Thyroid gland (tissue), 4 donors: ENCODE measurements around the gene ZNF407. TPM values are rescaled to one million over a fixed set of nuclear protein-coding genes. Genes with fewer than 3 reads are reported as not detected.

ENCODE experiments used
- DNase-seq, 2 donors: peaks; one replicate each; pipeline ENCODE4 v3.0.0-alpha.2; 2019
- H3K27ac ChIP-seq, 3 donors: fragments of 200-600 bp; sonication (generic); 1 replicate in 2 of 3; 2 replicates in 1 of 3; pipeline ENCODE4 v1.5.1; 2016 to 2019; ENCODE audit warnings: mild to moderate bottlenecking in 1 of 3, moderate library complexity in 1 of 3
- H3K27me3 ChIP-seq: fragments of 200-600 bp; sonication (generic); one replicate; pipeline ENCODE4 v1.5.1; 2019
- H3K36me3 ChIP-seq, 2 donors: fragments of 200-600 bp; sonication (generic); one replicate each; pipeline ENCODE4 v1.5.1; 2016 to 2019
- H3K4me1 ChIP-seq, 2 donors: fragments of 200-600 bp; sonication (generic); one replicate each; pipeline ENCODE4 v1.5.1; 2017 to 2019
- H3K4me3 ChIP-seq, 3 donors: fragments of 200-600 bp; sonication (generic); replicated peaks in 1 of 3; 1 replicate in 2 of 3; 2 replicates in 1 of 3; pipeline ENCODE4 v1.5.1; 2016; ENCODE audit warnings: mild to moderate bottlenecking in 1 of 3
- H3K9me3 ChIP-seq: fragments of 200-600 bp; sonication (generic); one replicate; pipeline ENCODE4 v1.5.1; 2017
- POLR2A ChIP-seq, 2 donors: fragments of 450-650 bp; IDR thresholded peaks; one replicate each; pipeline ENCODE4 v1.6.1; 2017; ENCODE audit warnings: antibody characterized with exemption in 2 of 2, mild to moderate bottlenecking in 2 of 2, moderate library complexity in 1 of 2
- WGBS, 2 donors: methylation state at CpG; one replicate each; pipeline ENCODE4 v1.1.5; 2017; 5-methylcytosine and 5-hydroxymethylcytosine counted together
- intact Hi-C: fragments of 100-400 bp; cut with DNase I; formaldehyde crosslinking; loops from one replicate; pipeline ENCODE4 v1.15.1; 2023
- total RNA-seq, 4 donors: library from RNA; depleted of rRNA; stranded (reverse); fragments of >200 nt; gene quantifications; one replicate each; pipeline ENCODE4 v1.2.3, GENCODE V29; 2016
- TF ChIP-seq, protein P1 (sequence below), 6 experiments: fragments of 200-600 bp in 3 of 6; fragments of 450-650 bp in 3 of 6; sonication (generic) in 3 of 6; IDR thresholded peaks; one replicate each; pipeline ENCODE4 v1.5.1; 2016 to 2019; ENCODE audit warnings: antibody characterized with exemption in 6 of 6, mild to moderate bottlenecking in 2 of 6, inconsistent platforms in 1 of 6, moderate library complexity in 1 of 6

ZNF407 gene
- total RNA-seq, 4 donors from 2014 or later: 20.2 to 40.0 (median 26.4) TPM

DNA sequence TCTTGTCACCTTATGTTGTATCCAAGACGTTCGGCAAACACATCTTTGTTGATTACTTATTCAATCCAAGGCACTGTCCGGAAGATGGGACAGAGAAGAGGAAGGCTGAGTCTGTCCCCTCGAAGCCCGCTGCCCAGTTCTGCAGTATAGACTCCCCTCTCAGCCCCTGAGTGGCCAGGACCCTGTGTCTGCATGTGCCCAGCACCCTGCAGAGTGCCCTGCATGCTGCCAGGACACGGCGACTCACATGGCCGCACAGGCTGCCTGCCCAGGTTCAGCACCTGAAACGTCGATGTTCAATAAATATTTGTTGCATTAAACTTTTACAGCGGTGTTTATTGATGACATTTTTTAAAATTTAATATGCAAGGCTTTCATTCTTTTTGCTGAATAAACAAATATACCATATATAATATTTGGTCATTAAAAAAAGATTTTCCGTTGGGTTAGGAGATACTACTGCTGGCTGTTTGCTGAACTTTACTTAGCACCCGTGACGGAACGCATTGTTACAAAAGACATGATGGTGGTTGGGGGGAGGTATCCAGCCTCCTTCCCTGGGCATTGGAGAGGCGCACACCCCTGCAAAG, 464.7 kb downstream of the ZNF407 start:
- whole genome bisulfite sequencing, 2 donors: 89% methylated on average over 16 of the region's 16 CpGs
- intact Hi-C loops: no loop called here
- Histone ChIP-seq H3K9me3 (no peaks in the 10 kb centered on the region), H3K27ac (no peak overlapping the region), H3K36me3 (no peaks in the 10 kb centered on the region), H3K27me3 (no peaks in the 10 kb centered on the region), H3K4me1 (no peaks in the 10 kb centered on the region), H3K4me3 (no peak overlapping the region)
- no peak for DNase-seq
- TF ChIP-seq, protein P1, sequence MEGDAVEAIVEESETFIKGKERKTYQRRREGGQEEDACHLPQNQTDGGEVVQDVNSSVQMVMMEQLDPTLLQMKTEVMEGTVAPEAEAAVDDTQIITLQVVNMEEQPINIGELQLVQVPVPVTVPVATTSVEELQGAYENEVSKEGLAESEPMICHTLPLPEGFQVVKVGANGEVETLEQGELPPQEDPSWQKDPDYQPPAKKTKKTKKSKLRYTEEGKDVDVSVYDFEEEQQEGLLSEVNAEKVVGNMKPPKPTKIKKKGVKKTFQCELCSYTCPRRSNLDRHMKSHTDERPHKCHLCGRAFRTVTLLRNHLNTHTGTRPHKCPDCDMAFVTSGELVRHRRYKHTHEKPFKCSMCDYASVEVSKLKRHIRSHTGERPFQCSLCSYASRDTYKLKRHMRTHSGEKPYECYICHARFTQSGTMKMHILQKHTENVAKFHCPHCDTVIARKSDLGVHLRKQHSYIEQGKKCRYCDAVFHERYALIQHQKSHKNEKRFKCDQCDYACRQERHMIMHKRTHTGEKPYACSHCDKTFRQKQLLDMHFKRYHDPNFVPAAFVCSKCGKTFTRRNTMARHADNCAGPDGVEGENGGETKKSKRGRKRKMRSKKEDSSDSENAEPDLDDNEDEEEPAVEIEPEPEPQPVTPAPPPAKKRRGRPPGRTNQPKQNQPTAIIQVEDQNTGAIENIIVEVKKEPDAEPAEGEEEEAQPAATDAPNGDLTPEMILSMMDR (IDR thresholded peaks at IDR 0.05): no peak
- TF ChIP-seq POLR2A (IDR thresholded peaks at IDR 0.05): no peak

DNA sequence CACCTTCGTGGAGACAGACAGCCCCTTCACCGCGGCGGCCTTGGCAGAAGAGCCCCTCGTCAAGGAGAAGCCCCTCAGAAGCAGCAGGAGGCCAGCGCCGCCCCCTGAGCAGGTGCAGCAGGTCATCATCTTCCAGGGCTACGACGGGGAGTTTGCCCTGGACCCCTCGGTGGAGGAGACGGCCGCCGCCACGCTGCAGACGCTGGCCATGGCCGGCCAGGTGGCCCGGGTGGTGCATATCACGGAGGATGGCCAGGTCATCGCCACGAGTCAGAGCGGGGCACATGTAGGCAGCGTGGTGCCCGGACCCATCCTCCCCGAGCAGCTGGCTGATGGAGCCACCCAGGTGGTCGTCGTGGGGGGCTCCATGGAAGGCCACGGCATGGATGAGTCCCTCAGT, 465.5 kb downstream of the ZNF407 start:
- H3K27ac ChIP-seq: no peak overlapping the region
- no peaks in the 10 kb centered on the region for H3K36me3 ChIP-seq
- H3K4me3 ChIP-seq: no peak overlapping the region
- no peaks in the 10 kb centered on the region for H3K27me3 ChIP-seq
- 86 to 100% methylated on average over 4 to 10 of the region's 27 CpGs for WGBS, 2 donors
- no peak for DNase-seq
- H3K9me3 ChIP-seq: no peaks in the 10 kb centered on the region
- H3K4me1 ChIP-seq: no peaks in the 10 kb centered on the region
- intact Hi-C loops: no loop called here
- TF ChIP-seq POLR2A (IDR thresholded peaks at IDR 0.05): no peak
- TF ChIP-seq, protein P1 (IDR thresholded peaks at IDR 0.05): no peak

DNA sequence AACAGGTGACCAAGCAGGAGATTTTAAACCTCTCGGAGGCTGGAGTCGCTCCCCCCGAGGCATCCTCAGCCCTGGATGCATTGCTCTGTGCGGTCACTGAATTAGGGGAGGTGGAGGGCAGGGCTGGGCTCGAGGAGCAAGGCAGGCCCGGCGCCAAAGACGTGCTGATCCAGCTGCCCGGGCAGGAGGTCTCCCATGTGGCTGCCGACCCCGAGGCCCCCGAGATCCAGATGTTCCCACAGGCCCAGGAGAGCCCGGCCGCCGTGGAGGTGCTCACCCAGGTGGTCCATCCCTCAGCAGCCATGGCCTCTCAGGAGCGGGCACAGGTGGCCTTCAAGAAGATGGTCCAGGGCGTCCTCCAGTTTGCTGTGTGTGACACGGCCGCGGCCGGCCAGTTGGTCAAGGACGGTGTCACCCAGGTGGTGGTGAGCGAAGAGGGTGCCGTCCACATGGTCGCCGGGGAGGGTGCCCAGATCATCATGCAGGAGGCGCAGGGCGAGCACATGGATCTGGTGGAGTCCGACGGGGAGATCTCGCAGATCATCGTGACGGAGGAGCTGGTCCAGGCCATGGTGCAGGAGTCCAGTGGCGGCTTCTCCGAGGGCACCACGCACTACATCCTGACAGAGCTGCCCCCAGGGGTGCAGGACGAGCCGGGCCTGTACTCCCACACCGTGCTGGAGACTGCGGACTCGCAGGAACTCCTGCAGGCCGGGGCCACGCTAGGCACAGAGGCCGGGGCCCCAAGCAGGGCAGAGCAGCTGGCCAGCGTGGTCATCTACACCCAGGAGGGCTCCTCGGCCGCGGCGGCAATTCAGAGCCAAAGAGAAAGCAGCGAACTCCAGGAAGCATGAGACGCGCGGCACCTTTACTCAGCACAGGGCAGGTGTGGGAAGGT, 466.2 kb downstream of the ZNF407 start:
- Histone ChIP-seq H3K9me3 (no peaks in the 10 kb centered on the region), H3K4me1 (peaks cover 0 to 4% of the 10 kb centered on the region in 2 donors), H3K27me3 (no peaks in the 10 kb centered on the region), H3K36me3 (no peaks in the 10 kb centered on the region), H3K27ac (no peak overlapping the region), H3K4me3 (no peak overlapping the region)
- DNase-seq: no peak
- 94 to 98% methylated on average over 31 to 39 of the region's 53 CpGs for WGBS, 2 donors
- TF ChIP-seq, protein P1 (IDR thresholded peaks at IDR 0.05): no peak
- TF ChIP-seq POLR2A (IDR thresholded peaks at IDR 0.05): no peak
- intact Hi-C loops: no loop called here

GRCh38 chr18:75064513-75064905, 466.8 kb downstream of the ZNF407 start:
- no peaks in the 10 kb centered on the region for H3K27me3 ChIP-seq
- no peak overlapping the region for H3K4me3 ChIP-seq
- DNase-seq: peak; percentile 35
- no peaks in the 10 kb centered on the region for H3K9me3 ChIP-seq
- intact Hi-C loops: no loop called here
- peaks cover 3 to 10% of the 10 kb centered on the region in 2 donors for H3K4me1 ChIP-seq
- no peaks in the 10 kb centered on the region for H3K36me3 ChIP-seq
- TF ChIP-seq, protein P1 (IDR thresholded peaks at IDR 0.05): no peak
- TF ChIP-seq POLR2A (IDR thresholded peaks at IDR 0.05): no peak
- no peak overlapping the region for H3K27ac ChIP-seq
- 83 to 89% methylated on average over 12 of the region's 16 CpGs for WGBS, 2 donors
